Stimulated activated CD8-positive, alpha-beta memory T cell treated with anti-CD3 and anti-CD28 coated beads, Interleukin-4, amount 100 ng/mL, for 4 hours (primary cell): Measurements from ENCODE around the gene PCCA.
A peak's percentile ranks its signal among the peaks of the same experiment; 100 is the strongest.

Experiments used
- DNase-seq, 2 donors: peaks; one replicate each; pipeline ENCODE4 v3.0.0-alpha.2; 2020; ENCODE audit warnings: low read depth in 2 of 2, low spot score in 1 of 2

The PCCA gene

GRCh38 chr13:100497389-100497788 lies 408.5 kb downstream of the PCCA start:
- DNase-seq, result no peak

GRCh38 chr13:100502446-100502845 lies 413.6 kb downstream of the PCCA start:
- DNase-seq, result no peak

DNA sequence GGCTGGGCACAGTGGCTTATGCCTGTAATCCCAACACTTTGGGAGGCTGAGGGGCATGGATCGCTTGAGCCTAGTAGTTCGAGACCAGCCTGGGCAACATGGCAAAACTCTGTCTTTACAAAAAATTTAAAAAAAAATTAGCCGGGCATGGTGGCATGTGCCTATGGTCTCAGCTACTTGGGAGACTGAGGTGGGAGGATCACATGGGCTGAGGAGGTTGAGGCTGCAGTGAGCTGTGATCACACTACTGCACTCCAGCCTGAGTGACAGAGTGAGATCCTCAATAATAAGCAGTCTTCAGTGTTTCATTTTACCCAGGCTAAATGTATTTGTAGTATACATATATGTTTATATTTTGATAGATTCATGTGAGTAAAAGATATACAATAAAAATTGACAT lies 414.7 kb downstream of the PCCA start:
- DNase-seq, result no peak

GRCh38 chr13:100506154-100506553 lies 417.3 kb downstream of the PCCA start:
- no peak for DNase-seq

- no peak for DNase-seq
Measured at GRCh38 chr13:100506600-100507422, 417.9 kb downstream of the PCCA start.

- no peak for DNase-seq
Measured at GRCh38 chr13:100508455-100508854, 419.6 kb downstream of the PCCA start.

- DNase-seq, result no peak
Measured at GRCh38 chr13:100508996-100509395, 420.1 kb downstream of the PCCA start.

DNA sequence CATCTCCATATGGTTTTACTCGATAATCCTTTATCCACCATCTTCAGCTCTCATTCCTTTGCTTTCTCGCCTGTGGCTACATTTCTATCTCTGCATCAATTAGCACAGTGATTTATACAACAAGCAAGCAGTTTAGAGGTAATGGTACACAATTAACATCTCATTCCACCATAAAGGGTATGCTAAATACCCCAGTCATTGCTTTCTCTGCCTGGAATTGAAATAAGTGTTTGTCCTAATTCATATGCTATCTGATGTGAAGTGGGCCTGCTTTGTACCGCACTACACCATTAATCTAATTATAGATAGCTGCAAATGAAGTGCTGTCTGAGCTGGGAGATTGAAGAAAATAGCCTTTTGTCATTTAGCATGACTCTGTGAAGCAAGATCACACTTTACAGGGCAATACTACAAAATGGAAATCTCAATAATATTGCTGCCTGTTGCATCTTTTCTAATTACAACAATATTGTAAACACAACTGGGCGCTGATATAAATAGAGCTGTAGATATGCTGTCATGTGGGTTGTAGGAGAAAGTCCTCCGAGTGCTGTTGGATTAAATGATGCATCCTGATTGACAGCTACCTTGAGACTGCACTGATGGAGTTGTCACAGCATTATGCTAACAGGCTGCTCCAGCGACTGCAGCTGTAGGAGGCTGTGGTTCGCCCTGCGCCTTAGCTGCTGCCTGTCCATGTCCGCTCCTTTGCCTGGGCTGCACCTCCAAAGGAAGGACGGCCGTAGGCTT lies 421.5 kb downstream of the PCCA start:
- no peak for DNase-seq

GRCh38 chr13:100511466-100511865 lies 422.6 kb downstream of the PCCA start:
- DNase-seq, result no peak

GRCh38 chr13:100512422-100512821 lies 423.5 kb downstream of the PCCA start:
- DNase-seq, result no peak

DNA sequence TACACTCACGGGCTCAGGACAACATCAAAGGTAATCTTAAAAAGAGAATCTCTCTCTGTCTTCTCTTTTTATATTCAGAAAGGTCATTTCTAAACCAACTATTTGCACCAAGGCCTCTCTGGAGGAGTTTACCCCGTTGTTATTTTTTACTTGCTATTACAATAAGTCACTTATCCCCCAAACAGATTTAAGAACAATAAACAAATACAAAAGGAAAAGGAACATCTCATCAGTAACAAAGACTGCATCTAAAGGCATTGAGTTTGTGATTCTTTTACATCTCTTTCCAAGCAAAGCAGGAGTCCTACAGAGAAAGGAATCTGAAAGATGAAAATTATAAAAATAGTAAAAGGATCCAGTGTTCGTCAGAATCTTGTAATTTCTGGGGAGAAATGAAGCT lies 424.3 kb downstream of the PCCA start:
- DNase-seq, result no peak

DNA sequence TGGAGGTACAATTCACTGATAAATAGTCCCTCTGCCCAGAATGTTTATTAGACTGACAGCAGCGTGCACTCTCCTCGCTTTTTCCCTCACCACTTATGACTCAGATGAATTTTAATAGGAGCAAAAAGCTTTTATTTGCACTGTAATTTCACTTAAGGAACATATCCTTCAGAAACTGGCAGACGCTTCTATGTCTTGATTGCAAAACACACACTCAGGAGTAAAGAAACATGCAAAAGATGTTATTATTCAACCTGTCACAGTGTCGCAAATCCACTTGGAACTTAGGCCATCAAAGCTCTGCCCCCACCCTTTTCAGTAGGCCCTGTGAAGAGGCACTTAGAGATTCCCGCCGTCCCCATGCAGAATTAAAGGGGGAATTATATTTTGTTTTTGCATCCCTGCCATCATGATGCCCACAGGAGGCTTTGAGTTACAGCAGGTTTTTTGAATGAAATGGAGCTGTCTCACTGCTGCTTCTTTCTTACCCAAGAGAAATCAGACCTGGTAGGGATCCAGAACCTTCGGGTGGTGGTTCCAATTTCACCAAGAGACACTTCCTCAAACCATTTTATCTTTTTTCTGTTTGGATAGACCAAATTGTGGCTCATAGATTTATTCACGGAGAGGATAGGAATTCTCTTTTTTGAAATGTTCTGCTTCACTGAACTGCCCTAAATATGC lies 425.2 kb downstream of the PCCA start:
- DNase-seq, result no peak

DNA sequence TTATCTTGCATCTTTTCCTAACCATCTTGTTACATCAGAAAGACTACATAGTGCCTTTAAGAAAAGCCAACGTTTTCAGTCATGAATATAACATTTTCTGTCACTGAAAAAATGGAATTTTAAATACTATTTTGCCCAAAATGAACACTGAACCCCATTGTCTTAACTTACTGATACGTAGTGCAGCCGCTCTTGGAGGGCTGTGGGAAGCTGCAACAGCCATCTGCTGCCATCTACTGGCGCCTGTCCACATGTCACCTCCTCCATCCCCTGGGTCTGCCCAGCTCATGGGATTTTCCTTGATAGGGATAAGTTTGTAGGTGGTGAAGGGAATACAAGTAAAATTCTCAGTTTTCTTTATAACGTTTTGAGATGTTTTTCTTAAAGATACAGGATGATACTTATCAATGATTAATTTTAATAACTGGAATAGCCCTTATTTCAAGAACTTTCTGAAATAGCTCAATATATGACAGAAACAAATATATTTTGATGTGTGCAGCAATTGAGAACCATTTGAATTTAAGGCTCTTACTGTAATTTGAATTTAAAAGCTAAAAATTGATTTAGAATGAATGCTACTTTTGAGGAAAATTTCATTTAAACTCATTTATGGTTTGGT lies 426.0 kb downstream of the PCCA start:
- peak; percentile 38 to 41 for DNase-seq

GRCh38 chr13:100515410-100515800 lies 426.5 kb downstream of the PCCA start:
- DNase-seq, result no peak

- no peak for DNase-seq
Measured at GRCh38 chr13:100517135-100517534, 428.2 kb downstream of the PCCA start.

- no peak for DNase-seq
Measured at GRCh38 chr13:100517728-100518127, 428.8 kb downstream of the PCCA start.

DNA sequence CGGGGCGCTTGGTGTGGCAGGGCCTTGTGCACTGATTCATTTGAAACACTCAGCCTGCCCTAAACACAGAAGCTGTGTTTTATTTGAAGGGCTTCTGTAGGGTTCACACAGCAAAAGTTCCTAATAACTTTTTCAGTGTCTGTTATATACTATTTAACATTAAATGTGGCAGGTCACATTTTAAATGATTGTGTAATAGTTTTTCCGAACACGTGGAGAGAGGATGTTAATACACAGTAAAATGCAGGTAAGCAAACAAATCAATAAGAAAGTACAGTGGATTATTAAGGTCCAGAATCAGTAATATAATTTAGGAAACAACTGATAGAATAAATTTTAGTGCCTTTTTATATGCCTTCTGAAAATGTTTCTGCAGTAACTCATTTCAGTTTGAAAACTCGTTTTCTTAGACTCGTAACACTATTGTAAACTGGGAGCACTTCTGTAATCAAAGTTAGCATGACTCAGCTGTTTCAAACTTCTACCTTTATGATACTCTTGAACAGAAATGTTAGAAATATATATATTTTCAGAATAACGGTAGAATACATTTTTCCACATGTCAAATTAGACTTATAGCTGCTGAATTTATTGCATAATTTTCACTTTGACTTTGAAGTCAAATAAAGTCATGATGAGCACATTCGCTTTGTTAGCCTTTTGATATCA lies 429.6 kb downstream of the PCCA start:
- DNase-seq, result no peak

DNA sequence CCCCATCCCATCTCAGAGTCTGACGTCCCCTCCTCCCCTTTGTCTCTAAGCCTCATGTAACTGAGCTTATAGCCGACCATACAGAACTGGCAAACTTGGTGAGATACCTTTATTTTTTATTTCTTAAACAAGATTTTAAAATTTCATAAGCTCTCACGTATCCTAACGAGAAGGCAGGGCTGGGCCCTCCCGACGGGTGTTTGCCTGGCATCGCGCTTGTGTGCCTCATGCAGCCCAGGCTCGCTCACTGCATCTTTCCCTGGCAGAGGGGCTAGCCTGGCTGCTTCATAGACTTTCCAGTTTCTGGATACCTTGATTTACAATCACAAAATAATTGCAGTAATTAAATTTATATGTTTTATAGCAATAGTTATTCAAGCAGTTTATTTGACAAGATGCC lies 430.7 kb downstream of the PCCA start:
- DNase-seq, result no peak

GRCh38 chr13:100520936-100521850 lies 432.3 kb downstream of the PCCA start:
- DNase-seq, result no peak
